Upper lobe of right lung (tissue), 1 donor: ENCODE measurements around the gene RHBG. TPM values are rescaled to one million over a fixed set of nuclear protein-coding genes. Genes with fewer than 3 reads are reported as not detected.

Source experiments
- ATAC-seq: fragments of 200-7000 bp; cut with Tn5 transposase; one replicate; pipeline ENCODE4 v1.9.1; 2020; ENCODE audit warnings: mild to moderate bottlenecking, moderate library complexity
- DNase-seq: peaks from one replicate; pipeline ENCODE4 v3.0.0-alpha.2; 2020
- H3K27ac ChIP-seq: fragments of 200-600 bp; one replicate; pipeline ENCODE4 v1.8.0; 2022
- H3K27me3 ChIP-seq: fragments of 200-600 bp; one replicate; pipeline ENCODE4 v1.8.0; 2022; ENCODE audit warnings: mild to moderate bottlenecking
- H3K36me3 ChIP-seq: fragments of 200-600 bp; one replicate; pipeline ENCODE4 v1.8.0; 2022
- H3K4me1 ChIP-seq: fragments of 200-600 bp; one replicate; pipeline ENCODE4 v1.8.0; 2022
- H3K4me3 ChIP-seq: fragments of 200-600 bp; one replicate; pipeline ENCODE4 v1.8.0; 2022; ENCODE audit warnings: mild to moderate bottlenecking
- H3K9me3 ChIP-seq: fragments of 200-600 bp; one replicate; pipeline ENCODE4 v1.8.0; 2022
- intact Hi-C: fragments of 100-400 bp; cut with DNase I; formaldehyde crosslinking; loops from one replicate; pipeline ENCODE4 v1.11.0; 2022
- total RNA-seq: library from RNA; stranded (reverse); fragmentation: NEBNext Ultra II Directional; extraction: Animal tissue kit (Norgen Biotek cat#: 25700); gene quantifications from one replicate; pipeline ENCODE4 v1.2.1, GENCODE V29; 2021
- TF ChIP-seq, protein P1 (sequence below): fragments of 200-600 bp; IDR thresholded peaks from one replicate; pipeline ENCODE4 v1.8.0; 2022; ENCODE audit warnings: antibody characterized with exemption
- donor health status: DM: no; HTN: yes; CAD: no; lungs with severe emphysema.

Gene RHBG
- total RNA-seq, 1 donor from 2014 or later = not detected

DNA sequence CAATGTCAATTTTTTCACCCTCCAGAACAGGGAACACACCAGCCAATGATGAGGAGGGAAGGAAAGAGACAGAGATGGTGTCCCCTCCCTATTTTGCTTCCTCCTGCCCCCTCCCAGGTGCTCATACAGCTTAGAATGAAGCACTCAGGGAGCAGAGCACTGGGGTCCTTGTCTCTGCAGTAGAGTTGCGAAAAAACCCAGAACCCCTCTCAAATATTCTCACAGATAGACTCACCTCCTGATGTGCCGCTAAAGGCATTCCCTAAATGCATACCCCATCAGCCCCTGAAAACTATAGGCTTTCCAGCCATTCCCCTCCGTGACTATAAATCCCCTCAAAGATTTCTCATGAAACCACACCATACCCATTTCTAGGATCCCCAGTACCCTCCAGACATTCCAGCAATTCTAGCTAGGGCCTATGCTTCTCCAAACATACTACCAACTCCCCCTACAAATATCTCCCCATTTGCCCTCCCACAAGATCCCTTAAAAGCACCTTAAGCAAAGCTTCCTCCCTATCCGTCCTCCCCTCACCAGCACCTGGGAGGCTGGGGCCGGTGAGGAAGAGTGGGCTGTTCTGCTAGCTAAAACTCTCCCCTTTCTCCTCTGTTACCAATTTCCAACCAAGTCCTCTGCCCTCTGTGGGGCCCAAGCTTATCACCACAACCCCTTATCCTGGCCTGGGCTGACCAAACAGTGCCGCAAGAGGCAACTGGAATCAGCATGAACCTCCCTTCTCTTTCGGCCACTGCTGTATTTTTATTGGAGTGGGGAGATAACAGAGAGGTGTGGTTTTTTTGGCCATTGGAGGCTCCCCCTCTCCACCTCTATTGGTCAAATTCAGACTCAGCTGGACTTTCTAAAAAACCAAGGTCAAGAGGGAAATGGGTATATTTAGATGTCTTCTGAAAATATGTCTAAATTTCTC lies 54.7 kb downstream of the RHBG start:
- Histone ChIP-seq H3K27ac (no peak overlapping the region), H3K9me3 (no peaks in the 10 kb centered on the region), H3K27me3 (peaks cover 79% of the 10 kb centered on the region), H3K4me3 (no peak overlapping the region), H3K36me3 (no peaks in the 10 kb centered on the region), H3K4me1 (peaks cover 24% of the 10 kb centered on the region)
- intact Hi-C loops = no loop called here
- TF ChIP-seq, protein P1, sequence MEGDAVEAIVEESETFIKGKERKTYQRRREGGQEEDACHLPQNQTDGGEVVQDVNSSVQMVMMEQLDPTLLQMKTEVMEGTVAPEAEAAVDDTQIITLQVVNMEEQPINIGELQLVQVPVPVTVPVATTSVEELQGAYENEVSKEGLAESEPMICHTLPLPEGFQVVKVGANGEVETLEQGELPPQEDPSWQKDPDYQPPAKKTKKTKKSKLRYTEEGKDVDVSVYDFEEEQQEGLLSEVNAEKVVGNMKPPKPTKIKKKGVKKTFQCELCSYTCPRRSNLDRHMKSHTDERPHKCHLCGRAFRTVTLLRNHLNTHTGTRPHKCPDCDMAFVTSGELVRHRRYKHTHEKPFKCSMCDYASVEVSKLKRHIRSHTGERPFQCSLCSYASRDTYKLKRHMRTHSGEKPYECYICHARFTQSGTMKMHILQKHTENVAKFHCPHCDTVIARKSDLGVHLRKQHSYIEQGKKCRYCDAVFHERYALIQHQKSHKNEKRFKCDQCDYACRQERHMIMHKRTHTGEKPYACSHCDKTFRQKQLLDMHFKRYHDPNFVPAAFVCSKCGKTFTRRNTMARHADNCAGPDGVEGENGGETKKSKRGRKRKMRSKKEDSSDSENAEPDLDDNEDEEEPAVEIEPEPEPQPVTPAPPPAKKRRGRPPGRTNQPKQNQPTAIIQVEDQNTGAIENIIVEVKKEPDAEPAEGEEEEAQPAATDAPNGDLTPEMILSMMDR = no peak
- DNase-seq (no peak), ATAC-seq (no peak)

DNA sequence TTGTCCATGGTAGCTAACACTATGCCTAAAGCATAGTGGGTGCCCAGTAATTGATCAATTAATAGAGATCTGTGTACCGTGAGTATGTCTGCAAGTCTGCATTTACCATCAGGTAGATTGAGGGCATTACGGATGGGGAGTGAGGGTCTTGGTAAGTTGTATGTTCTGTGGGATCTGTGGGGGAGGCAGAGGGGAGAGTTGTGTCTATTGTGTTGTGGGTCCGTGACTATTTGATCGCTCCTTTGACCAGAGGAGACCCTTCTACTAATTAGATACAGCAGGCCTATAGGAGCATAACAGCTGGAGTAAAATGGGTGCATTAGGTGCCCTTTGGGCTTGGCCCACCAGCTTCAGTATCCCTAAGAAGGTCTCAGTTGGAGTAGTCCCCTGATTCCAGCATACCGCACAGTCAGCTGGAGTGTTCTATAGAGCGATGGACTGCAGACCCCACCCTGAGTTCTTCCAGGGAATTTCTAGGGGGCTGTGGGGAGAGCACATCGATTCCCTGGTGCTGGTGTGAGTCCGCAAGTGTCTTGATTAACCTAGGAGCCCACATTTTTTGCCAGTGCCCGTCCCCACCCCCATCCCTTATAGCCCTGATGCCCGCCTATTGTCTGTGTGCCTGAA lies 55.9 kb downstream of the RHBG start:
- TF ChIP-seq, protein P1 = no peak
- no peaks in the 10 kb centered on the region for H3K9me3 ChIP-seq
- no peak for ATAC-seq

DNA sequence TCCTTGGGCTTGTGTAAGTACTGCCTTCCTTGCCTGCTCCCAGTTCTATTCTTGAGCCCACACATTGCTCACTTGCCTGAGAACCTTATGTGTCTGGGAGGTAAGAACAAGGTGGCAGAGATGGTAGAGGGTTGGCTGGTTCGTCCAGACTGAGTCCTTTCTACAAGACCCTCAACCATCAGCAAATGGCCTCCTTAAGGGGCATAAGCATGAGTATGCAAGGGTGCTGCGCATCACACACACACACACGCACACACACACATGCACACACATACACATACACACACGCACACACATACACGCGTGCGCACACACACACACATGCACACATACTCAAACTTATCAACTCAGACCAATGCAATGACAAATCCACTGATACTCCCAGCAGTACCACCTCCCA lies 56.9 kb downstream of the RHBG start:
- intact Hi-C loops = no loop called here
- no peak overlapping the region for H3K27ac ChIP-seq
- TF ChIP-seq, protein P1 = no peak
- DNase-seq = no peak
- no peak for ATAC-seq
- no peaks in the 10 kb centered on the region for H3K9me3 ChIP-seq
- H3K4me3 ChIP-seq = no peak overlapping the region
- peaks cover 77% of the 10 kb centered on the region for H3K27me3 ChIP-seq
- no peaks in the 10 kb centered on the region for H3K36me3 ChIP-seq
- peaks cover 11% of the 10 kb centered on the region for H3K4me1 ChIP-seq

More for the DNA sequence above, 55.9 kb downstream of the RHBG start:
- H3K27ac ChIP-seq = no peak overlapping the region
- DNase-seq = no peak
- intact Hi-C loops = no loop called here
- H3K4me1 ChIP-seq = peaks cover 21% of the 10 kb centered on the region
- peaks cover 79% of the 10 kb centered on the region for H3K27me3 ChIP-seq
- H3K36me3 ChIP-seq = no peaks in the 10 kb centered on the region
- no peak overlapping the region for H3K4me3 ChIP-seq

DNA sequence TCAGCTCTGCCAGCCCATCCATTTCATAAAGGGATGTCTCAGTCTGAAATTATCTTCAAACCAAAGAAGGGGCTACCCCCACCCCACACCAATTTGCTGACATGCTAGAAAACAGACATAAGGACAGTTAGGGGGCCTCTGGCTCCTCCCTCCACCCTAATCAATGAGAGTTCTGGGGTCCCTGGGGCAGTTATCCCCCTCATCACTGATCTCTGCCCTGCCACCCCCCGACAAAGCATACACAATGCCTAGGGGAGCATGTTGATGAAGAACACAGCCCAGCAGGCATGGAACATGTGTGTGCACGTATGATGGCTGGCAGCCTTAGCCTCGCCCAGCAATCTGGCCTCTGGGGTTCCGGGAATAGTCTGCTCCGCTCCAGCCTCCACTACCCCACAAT lies 58.9 kb downstream of the RHBG start:
- H3K4me1 ChIP-seq = no peaks in the 10 kb centered on the region
- no peaks in the 10 kb centered on the region for H3K36me3 ChIP-seq
- DNase-seq = no peak
- TF ChIP-seq, protein P1 = no peak
- no peak overlapping the region for H3K27ac ChIP-seq
- no peaks in the 10 kb centered on the region for H3K9me3 ChIP-seq
- intact Hi-C loops = no loop called here
- no peak overlapping the region for H3K4me3 ChIP-seq
- ATAC-seq = no peak
- H3K27me3 ChIP-seq = peaks cover 77% of the 10 kb centered on the region

DNA sequence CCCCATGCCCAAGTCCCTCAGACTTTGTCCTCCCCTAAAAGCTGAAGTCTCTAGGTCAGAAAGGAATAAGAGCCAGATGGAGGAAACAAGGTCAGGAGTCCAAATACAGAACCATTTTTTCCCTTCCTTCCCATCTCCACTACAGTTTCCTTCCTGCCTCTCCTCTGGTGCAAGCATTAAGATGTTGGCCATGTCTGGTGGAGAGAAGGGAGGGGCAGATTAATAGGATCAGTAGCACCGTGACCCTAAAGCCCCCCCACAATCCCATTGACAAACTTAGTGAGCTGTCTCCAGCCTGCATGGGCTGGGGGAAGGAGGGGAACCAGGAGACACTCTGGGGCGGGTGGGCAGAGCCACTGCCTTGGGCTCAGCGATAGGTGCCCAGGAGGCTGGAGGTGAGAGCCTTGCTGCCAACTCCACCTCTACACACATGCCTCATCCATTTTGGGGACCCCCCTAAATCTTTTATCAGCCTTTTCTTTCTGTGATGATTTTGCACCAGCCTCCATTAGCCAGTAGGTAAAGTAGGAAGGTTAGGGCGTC lies 59.8 kb downstream of the RHBG start:
- DNase-seq (no peak), ATAC-seq (no peak)
- no peaks in the 10 kb centered on the region for H3K9me3 ChIP-seq
- H3K36me3 ChIP-seq = no peaks in the 10 kb centered on the region
- TF ChIP-seq, protein P1 = no peak
- intact Hi-C loops = no loop called here
- H3K4me3 ChIP-seq = no peak overlapping the region
- no peak overlapping the region for H3K27ac ChIP-seq
- peaks cover 78% of the 10 kb centered on the region for H3K27me3 ChIP-seq
- H3K4me1 ChIP-seq = no peaks in the 10 kb centered on the region
